Measurements from ENCODE around the gene LHFPL3. TPM values are rescaled to one million over a fixed set of nuclear protein-coding genes. Genes with fewer than 3 reads are reported as not detected.

The LHFPL3 gene
- total and polyA plus RNA-seq, 2 experiments from 2014 or later, result 0.24 TPM; not detected in 1

DNA sequence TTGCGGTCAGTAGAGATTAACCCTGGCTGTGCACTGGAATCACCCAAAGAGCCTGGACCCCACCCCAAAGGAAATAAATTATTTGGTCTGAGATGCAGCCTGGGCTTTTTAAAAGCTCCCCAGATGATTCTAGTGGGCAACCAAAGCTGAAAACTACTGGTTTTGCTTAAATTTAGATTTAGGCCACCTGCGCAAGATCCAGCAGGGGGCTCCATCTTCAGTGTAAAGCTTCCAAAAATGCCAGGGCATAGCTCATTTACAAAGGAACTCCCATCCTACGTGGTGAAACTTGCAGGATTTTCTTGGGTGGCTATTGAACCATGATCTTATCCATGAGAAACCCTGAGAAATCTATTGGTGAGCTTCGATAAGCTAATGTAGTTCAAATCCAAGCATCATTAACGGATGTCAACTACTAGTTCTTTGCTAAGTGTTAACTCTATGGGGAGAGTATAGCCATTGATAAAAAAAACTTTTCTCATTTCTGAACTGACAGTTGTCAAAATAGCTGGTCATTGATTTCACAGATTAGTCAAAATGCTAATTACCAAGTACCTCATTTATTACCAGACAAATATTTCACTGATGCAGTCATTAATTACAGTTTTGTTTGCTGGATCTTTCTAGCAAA, 315.3 kb downstream of the LHFPL3 start:
- Mint-ChIP-seq H3K27ac (no peak overlapping the region), H3K27me3 (ENCODE audit: insufficient read depth, low read depth, poor library complexity) (no peaks in the 10 kb centered on the region), H3K4me3 (no peak overlapping the region), H3K4me1 (no peaks in the 10 kb centered on the region), H3K9me3 (no peaks in the 10 kb centered on the region), H3K36me3 (ENCODE audit: low read depth) (no peaks in the 10 kb centered on the region)
- Histone ChIP-seq H3K27me3 (ENCODE audit: insufficient read depth) (no peaks in the 10 kb centered on the region), H3K9me2 (ENCODE audit: insufficient read depth) (no peaks in the 10 kb centered on the region), H3K36me3 (ENCODE audit: insufficient read depth) (no peaks in the 10 kb centered on the region), H3K4me1 (ENCODE audit: insufficient read depth) (no peaks in the 10 kb centered on the region), H3K27ac (ENCODE audit: low read depth) (no peak overlapping the region), H3F3A (replicated peaks; ENCODE audit: low read depth) (no peaks in the 10 kb centered on the region), H3K4me3 (no peak overlapping the region), H2AFZ (no peak overlapping the region), H3K79me2 (replicated peaks; ENCODE audit: insufficient read depth) (no peaks in the 10 kb centered on the region), H3K4me2 (no peak overlapping the region), H4K20me1 (replicated peaks; ENCODE audit: insufficient read depth) (no peaks in the 10 kb centered on the region)
- TF ChIP-seq POLR2AphosphoS5 (IDR thresholded peaks at IDR 0.05; ENCODE audit: low read depth) (no peak), JUNB (IDR thresholded peaks at IDR 0.05; ENCODE audit: unreplicated experiment) (no peak), ZNF331 (CRISPR knock-in tag; IDR thresholded peaks at IDR 0.05; ENCODE audit: low read depth) (no peak), STAT1 (IDR thresholded peaks at IDR 0.05; ENCODE audit: unreplicated experiment) (no peak)
- TF ChIP-seq, protein P1, sequence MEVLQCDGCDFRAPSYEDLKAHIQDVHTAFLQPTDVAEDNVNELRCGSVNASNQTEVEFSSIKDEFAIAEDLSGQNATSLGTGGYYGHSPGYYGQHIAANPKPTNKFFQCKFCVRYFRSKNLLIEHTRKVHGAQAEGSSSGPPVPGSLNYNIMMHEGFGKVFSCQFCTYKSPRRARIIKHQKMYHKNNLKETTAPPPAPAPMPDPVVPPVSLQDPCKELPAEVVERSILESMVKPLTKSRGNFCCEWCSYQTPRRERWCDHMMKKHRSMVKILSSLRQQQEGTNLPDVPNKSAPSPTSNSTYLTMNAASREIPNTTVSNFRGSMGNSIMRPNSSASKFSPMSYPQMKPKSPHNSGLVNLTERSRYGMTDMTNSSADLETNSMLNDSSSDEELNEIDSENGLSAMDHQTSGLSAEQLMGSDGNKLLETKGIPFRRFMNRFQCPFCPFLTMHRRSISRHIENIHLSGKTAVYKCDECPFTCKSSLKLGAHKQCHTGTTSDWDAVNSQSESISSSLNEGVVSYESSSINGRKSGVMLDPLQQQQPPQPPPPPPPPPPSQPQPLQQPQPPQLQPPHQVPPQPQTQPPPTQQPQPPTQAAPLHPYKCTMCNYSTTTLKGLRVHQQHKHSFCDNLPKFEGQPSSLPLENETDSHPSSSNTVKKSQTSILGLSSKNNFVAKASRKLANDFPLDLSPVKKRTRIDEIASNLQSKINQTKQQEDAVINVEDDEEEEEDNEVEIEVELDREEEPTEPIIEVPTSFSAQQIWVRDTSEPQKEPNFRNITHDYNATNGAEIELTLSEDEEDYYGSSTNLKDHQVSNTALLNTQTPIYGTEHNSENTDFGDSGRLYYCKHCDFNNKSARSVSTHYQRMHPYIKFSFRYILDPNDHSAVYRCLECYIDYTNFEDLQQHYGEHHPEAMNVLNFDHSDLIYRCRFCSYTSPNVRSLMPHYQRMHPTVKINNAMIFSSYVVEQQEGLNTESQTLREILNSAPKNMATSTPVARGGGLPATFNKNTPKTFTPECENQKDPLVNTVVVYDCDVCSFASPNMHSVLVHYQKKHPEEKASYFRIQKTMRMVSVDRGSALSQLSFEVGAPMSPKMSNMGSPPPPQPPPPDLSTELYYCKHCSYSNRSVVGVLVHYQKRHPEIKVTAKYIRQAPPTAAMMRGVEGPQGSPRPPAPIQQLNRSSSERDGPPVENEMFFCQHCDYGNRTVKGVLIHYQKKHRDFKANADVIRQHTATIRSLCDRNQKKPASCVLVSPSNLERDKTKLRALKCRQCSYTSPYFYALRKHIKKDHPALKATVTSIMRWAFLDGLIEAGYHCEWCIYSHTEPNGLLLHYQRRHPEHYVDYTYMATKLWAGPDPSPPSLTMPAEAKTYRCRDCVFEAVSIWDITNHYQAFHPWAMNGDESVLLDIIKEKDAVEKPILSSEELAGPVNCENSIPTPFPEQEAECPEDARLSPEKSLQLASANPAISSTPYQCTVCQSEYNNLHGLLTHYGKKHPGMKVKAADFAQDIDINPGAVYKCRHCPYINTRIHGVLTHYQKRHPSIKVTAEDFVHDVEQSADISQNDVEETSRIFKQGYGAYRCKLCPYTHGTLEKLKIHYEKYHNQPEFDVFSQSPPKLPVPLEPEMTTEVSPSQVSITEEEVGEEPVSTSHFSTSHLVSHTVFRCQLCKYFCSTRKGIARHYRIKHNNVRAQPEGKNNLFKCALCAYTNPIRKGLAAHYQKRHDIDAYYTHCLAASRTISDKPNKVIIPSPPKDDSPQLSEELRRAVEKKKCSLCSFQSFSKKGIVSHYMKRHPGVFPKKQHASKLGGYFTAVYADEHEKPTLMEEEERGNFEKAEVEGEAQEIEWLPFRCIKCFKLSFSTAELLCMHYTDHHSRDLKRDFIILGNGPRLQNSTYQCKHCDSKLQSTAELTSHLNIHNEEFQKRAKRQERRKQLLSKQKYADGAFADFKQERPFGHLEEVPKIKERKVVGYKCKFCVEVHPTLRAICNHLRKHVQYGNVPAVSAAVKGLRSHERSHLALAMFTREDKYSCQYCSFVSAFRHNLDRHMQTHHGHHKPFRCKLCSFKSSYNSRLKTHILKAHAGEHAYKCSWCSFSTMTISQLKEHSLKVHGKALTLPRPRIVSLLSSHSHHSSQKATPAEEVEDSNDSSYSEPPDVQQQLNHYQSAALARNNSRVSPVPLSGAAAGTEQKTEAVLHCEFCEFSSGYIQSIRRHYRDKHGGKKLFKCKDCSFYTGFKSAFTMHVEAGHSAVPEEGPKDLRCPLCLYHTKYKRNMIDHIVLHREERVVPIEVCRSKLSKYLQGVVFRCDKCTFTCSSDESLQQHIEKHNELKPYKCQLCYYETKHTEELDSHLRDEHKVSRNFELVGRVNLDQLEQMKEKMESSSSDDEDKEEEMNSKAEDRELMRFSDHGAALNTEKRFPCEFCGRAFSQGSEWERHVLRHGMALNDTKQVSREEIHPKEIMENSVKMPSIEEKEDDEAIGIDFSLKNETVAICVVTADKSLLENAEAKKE (CRISPR knock-in tag; IDR thresholded peaks at IDR 0.05), result no peak
- TF ChIP-seq, protein P2, sequence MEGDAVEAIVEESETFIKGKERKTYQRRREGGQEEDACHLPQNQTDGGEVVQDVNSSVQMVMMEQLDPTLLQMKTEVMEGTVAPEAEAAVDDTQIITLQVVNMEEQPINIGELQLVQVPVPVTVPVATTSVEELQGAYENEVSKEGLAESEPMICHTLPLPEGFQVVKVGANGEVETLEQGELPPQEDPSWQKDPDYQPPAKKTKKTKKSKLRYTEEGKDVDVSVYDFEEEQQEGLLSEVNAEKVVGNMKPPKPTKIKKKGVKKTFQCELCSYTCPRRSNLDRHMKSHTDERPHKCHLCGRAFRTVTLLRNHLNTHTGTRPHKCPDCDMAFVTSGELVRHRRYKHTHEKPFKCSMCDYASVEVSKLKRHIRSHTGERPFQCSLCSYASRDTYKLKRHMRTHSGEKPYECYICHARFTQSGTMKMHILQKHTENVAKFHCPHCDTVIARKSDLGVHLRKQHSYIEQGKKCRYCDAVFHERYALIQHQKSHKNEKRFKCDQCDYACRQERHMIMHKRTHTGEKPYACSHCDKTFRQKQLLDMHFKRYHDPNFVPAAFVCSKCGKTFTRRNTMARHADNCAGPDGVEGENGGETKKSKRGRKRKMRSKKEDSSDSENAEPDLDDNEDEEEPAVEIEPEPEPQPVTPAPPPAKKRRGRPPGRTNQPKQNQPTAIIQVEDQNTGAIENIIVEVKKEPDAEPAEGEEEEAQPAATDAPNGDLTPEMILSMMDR (conservative IDR thresholded peaks at IDR 0.05; ENCODE audit: low read depth in 2 of 2), result peak; percentile 79 to 85
- DNase-seq (ENCODE audit: low spot score) (peak; percentile 75), ATAC-seq (peak; percentile 74)
